ENCODE data around the gene RALBP1.
"Not testable (repeated sequence)": the region's sequence is repeated elsewhere in the genome, so short reads cannot be mapped to it uniquely, and the experiment has no call there.

Gene RALBP1

GRCh38 chr18:9441061-9441460 is 34.3 kb upstream of the RALBP1 start:
- H3K36me3 Mint-ChIP-seq, result no peaks in the 10 kb centered on the region
- H3K4me3 Mint-ChIP-seq, result no peak overlapping the region
- H3K27me3 Mint-ChIP-seq, result peaks cover 12% of the 10 kb centered on the region
- CTCF ChIA-PET, result interaction anchor here (0.6 to 0.8 kb wide), 2 partner anchors 9 to 103 kb away, joined by 4 read pairs; no protein-coding TSS in a partner anchor
- no peak for DNase-seq
- H3K9me3 Mint-ChIP-seq, result no peaks in the 10 kb centered on the region
- no peaks in the 10 kb centered on the region for H3K4me1 Mint-ChIP-seq
- H3K27ac Mint-ChIP-seq, result no peak overlapping the region

GRCh38 chr18:9444549-9444948 is 30.8 kb upstream of the RALBP1 start:
- Mint-ChIP-seq H3K27ac (no peak overlapping the region), H3K9me3 (peaks cover 4% of the 10 kb centered on the region), H3K4me1 (no peaks in the 10 kb centered on the region), H3K4me3 (no peak overlapping the region), H3K27me3 (peaks cover 28% of the 10 kb centered on the region), H3K36me3 (no peaks in the 10 kb centered on the region)
- CTCF ChIA-PET, result interaction anchor here (1.3 kb wide), 1 partner anchor 74 kb away, joined by 3 read pairs; no protein-coding TSS in a partner anchor
- no peak for DNase-seq

- Mint-ChIP-seq H3K4me3 (no peak overlapping the region), H3K27ac (no peak overlapping the region), H3K9me3 (peaks cover 4% of the 10 kb centered on the region), H3K27me3 (peaks cover 26% of the 10 kb centered on the region), H3K4me1 (no peaks in the 10 kb centered on the region), H3K36me3 (no peaks in the 10 kb centered on the region)
- CTCF ChIA-PET, result no interaction called here
- no peak for DNase-seq
These were observed 28.5 kb upstream of the RALBP1 start for GRCh38 chr18:9446839-9447238.

- Mint-ChIP-seq H3K4me3 (no peak overlapping the region), H3K27ac (no peak overlapping the region), H3K27me3 (peaks cover 26% of the 10 kb centered on the region), H3K9me3 (peaks cover 4% of the 10 kb centered on the region), H3K4me1 (no peaks in the 10 kb centered on the region), H3K36me3 (no peaks in the 10 kb centered on the region)
- CTCF ChIA-PET, result no interaction called here
- DNase-seq, result no peak
These were observed 28.0 kb upstream of the RALBP1 start for GRCh38 chr18:9447334-9447733.

GRCh38 chr18:9449600-9450414 is 25.5 kb upstream of the RALBP1 start:
- DNase-seq, result no peak
- H3K27ac Mint-ChIP-seq, result no peak overlapping the region
- no peak overlapping the region for H3K4me3 Mint-ChIP-seq
- peaks cover 22% of the 10 kb centered on the region for H3K27me3 Mint-ChIP-seq
- no peaks in the 10 kb centered on the region for H3K36me3 Mint-ChIP-seq
- H3K4me1 Mint-ChIP-seq, result peaks cover 3% of the 10 kb centered on the region
- H3K9me3 Mint-ChIP-seq, result peaks cover 4% of the 10 kb centered on the region
- CTCF ChIA-PET, result interaction anchor here (1.1 kb wide), 1 partner anchor 9 kb away, joined by 4 read pairs; no protein-coding TSS in a partner anchor

GRCh38 chr18:9450920-9451319 is 24.4 kb upstream of the RALBP1 start:
- H3K4me3 Mint-ChIP-seq, H3K27ac Mint-ChIP-seq, DNase-seq, H3K9me3 Mint-ChIP-seq, H3K36me3 Mint-ChIP-seq, H3K4me1 Mint-ChIP-seq: not testable (repeated sequence)
- CTCF ChIA-PET, result interaction anchor here (1.1 kb wide), 1 partner anchor 10 kb away, joined by 4 read pairs; no protein-coding TSS in a partner anchor
- peaks cover 22% of the 10 kb centered on the region for H3K27me3 Mint-ChIP-seq

- CTCF ChIA-PET, result no interaction called here
- Mint-ChIP-seq H3K4me1 (peaks cover 3% of the 10 kb centered on the region), H3K36me3 (no peaks in the 10 kb centered on the region), H3K27me3 (peaks cover 8% of the 10 kb centered on the region), H3K4me3 (no peak overlapping the region), H3K27ac (no peak overlapping the region), H3K9me3 (peaks cover 20% of the 10 kb centered on the region)
- no peak for DNase-seq
These were observed 22.0 kb upstream of the RALBP1 start for GRCh38 chr18:9453283-9453682.

- Mint-ChIP-seq H3K4me3 (no peak overlapping the region), H3K4me1 (peaks cover 3% of the 10 kb centered on the region), H3K36me3 (no peaks in the 10 kb centered on the region), H3K27ac (no peak overlapping the region), H3K27me3 (peaks cover 4% of the 10 kb centered on the region), H3K9me3 (peaks cover 19% of the 10 kb centered on the region)
- DNase-seq, result no peak
- CTCF ChIA-PET, result no interaction called here
These were observed 21.1 kb upstream of the RALBP1 start for GRCh38 chr18:9454061-9454703.

GRCh38 chr18:9455718-9456511 is 19.4 kb upstream of the RALBP1 start:
- peaks cover 19% of the 10 kb centered on the region for H3K9me3 Mint-ChIP-seq
- H3K27me3 Mint-ChIP-seq, result peaks cover under 1% of the 10 kb centered on the region
- no peak overlapping the region for H3K4me3 Mint-ChIP-seq
- H3K4me1 Mint-ChIP-seq, result peaks cover 3% of the 10 kb centered on the region
- CTCF ChIA-PET, result no interaction called here
- H3K36me3 Mint-ChIP-seq, result no peaks in the 10 kb centered on the region
- H3K27ac Mint-ChIP-seq, result no peak overlapping the region
- no peak for DNase-seq

- Mint-ChIP-seq H3K4me1 (peaks cover 3% of the 10 kb centered on the region), H3K27me3 (peaks cover 25% of the 10 kb centered on the region), H3K36me3 (peaks cover 2% of the 10 kb centered on the region), H3K9me3 (peaks cover 20% of the 10 kb centered on the region), H3K4me3 (no peak overlapping the region), H3K27ac (no peak overlapping the region)
- DNase-seq, result no peak
- CTCF ChIA-PET, result no interaction called here
These were observed 9.2 kb upstream of the RALBP1 start for GRCh38 chr18:9466127-9466526.

- Mint-ChIP-seq H3K9me3 (peaks cover 20% of the 10 kb centered on the region), H3K4me3 (no peak overlapping the region), H3K36me3 (peaks cover 2% of the 10 kb centered on the region), H3K27me3 (peaks cover 25% of the 10 kb centered on the region), H3K27ac (no peak overlapping the region), H3K4me1 (peaks cover 3% of the 10 kb centered on the region)
- DNase-seq, result no peak
- CTCF ChIA-PET, result no interaction called here
These were observed 8.5 kb upstream of the RALBP1 start for GRCh38 chr18:9466846-9467245.

GRCh38 chr18:9468998-9469397 is 6.3 kb upstream of the RALBP1 start:
- H3K9me3 Mint-ChIP-seq, result peaks cover 20% of the 10 kb centered on the region
- DNase-seq, result no peak
- no peak overlapping the region for H3K27ac Mint-ChIP-seq
- H3K4me3 Mint-ChIP-seq, result no peak overlapping the region
- peaks cover 32% of the 10 kb centered on the region for H3K27me3 Mint-ChIP-seq
- CTCF ChIA-PET, result no interaction called here
- H3K36me3 Mint-ChIP-seq, result peaks cover 2% of the 10 kb centered on the region
- H3K4me1 Mint-ChIP-seq, result peaks cover 5% of the 10 kb centered on the region

GRCh38 chr18:9469685-9470084 is 5.6 kb upstream of the RALBP1 start:
- H3K27ac Mint-ChIP-seq, result no peak overlapping the region
- peaks cover 10% of the 10 kb centered on the region for H3K4me1 Mint-ChIP-seq
- no peak overlapping the region for H3K4me3 Mint-ChIP-seq
- H3K27me3 Mint-ChIP-seq, result peaks cover 33% of the 10 kb centered on the region
- DNase-seq, result no peak
- H3K9me3 Mint-ChIP-seq, result peaks cover 20% of the 10 kb centered on the region
- CTCF ChIA-PET, result no interaction called here
- H3K36me3 Mint-ChIP-seq, result peaks cover 2% of the 10 kb centered on the region

Data from activated naive CD4-positive, alpha-beta T cell treated with anti-CD3 and anti-CD28 coated beads, Interleukin-2, amount 10 ng/mL, durations not matched to agents 7 days and 5 days (primary cell).